Gastroesophageal sphincter (tissue), 4 donors: ENCODE data around the gene PIRT. TPM values are rescaled to one million over a fixed set of nuclear protein-coding genes. Genes with fewer than 3 reads are reported as not detected.

Experiments
- ATAC-seq: fragments of 150-250 bp; one replicate; pipeline ENCODE4 v1.9.1; 2016; ENCODE audit warnings: mild to moderate bottlenecking, moderate library complexity
- H3K27ac ChIP-seq, 4 donors: fragments of 200-600 bp; sonication (generic) in 3 of 4; 1 replicate in 3 of 4; 2 replicates in 1 of 4; pipeline ENCODE4 v1.5.1; 2016 to 2019
- H3K27me3 ChIP-seq: fragments of 200-600 bp; sonication (generic); one replicate; pipeline ENCODE4 v1.5.1; 2019
- H3K36me3 ChIP-seq, 2 donors: fragments of 200-600 bp; sonication (generic); one replicate each; pipeline ENCODE4 v1.5.1; 2019; ENCODE audit warnings: control low read depth in 1 of 2
- H3K4me1 ChIP-seq, 3 donors: fragments of 200-600 bp; sonication (generic); 1 replicate in 2 of 3; 2 replicates in 1 of 3; pipeline ENCODE4 v1.5.1; 2016 to 2019; ENCODE audit warnings: control low read depth in 2 of 3
- H3K4me3 ChIP-seq, 2 donors: fragments of 200-600 bp; sonication (generic); one replicate each; pipeline ENCODE4 v1.5.1; 2019; ENCODE audit warnings: mild to moderate bottlenecking in 1 of 2, moderate library complexity in 1 of 2
- H3K9me3 ChIP-seq, 3 donors: fragments of 200-600 bp; sonication (generic); one replicate each; pipeline ENCODE4 v1.5.1; 2017 to 2019; ENCODE audit warnings: control low read depth in 2 of 3
- CTCF ChIP-seq, 4 experiments: fragments of 200-600 bp in 2 of 4; fragments of 450-650 bp in 2 of 4; sonication (generic) in 1 of 4; IDR thresholded peaks; one replicate each; pipeline ENCODE4 v1.5.1; 2017 to 2019; ENCODE audit warnings: antibody characterized with exemption in 4 of 4, mild to moderate bottlenecking in 2 of 4, moderate library complexity in 2 of 4
- EP300 ChIP-seq: sonication (generic); formaldehyde crosslinking; IDR thresholded peaks from one replicate; pipeline ENCODE4 v1.6.1; 2017; ENCODE audit warnings: antibody characterized with exemption, mild to moderate bottlenecking
- POLR2A ChIP-seq, 2 donors: fragments of 450-650 bp; IDR thresholded peaks; one replicate each; pipeline ENCODE4 v1.6.1; 2017; ENCODE audit warnings: antibody characterized with exemption in 2 of 2, mild to moderate bottlenecking in 2 of 2, moderate library complexity in 1 of 2
- POLR2AphosphoS5 ChIP-seq: sonication (generic); formaldehyde crosslinking; IDR thresholded peaks from one replicate; pipeline ENCODE4 v1.6.1; 2017; ENCODE audit warnings: antibody characterized with exemption
- WGBS, 2 donors: methylation state at CpG; one replicate each; pipeline ENCODE4 v1.1.5; 2018; ENCODE audit warnings: low coverage in 1 of 2; 5-methylcytosine and 5-hydroxymethylcytosine counted together
- small RNA-seq, 4 donors: library from RNA; depleted of rRNA; stranded (forward); fragments of <200 nt; gene quantifications; one replicate each; pipeline ENCODE3, GENCODE V24; 2016
- total RNA-seq, 4 donors: library from RNA; depleted of rRNA; stranded (reverse); fragments of >200 nt; gene quantifications; one replicate each; pipeline ENCODE4 v1.1.0, GENCODE V29; 2016

Gene PIRT
- total RNA-seq, 4 donors from 2014 or later, result 0.19 to 2.1 (median 0.91) TPM

- TF ChIP-seq CTCF (IDR thresholded peaks at IDR 0.05) (no peak), POLR2AphosphoS5 (no peak), POLR2A (IDR thresholded peaks at IDR 0.05) (no peak), EP300 (no peak)
- ATAC-seq, result no peak
- H3K4me3 ChIP-seq, result no peak overlapping the region
- H3K27ac ChIP-seq, result no peak overlapping the region
- H3K36me3 ChIP-seq, result peaks cover 0 to 7% of the 10 kb centered on the region in 2 donors
- no peaks in the 10 kb centered on the region for H3K4me1 ChIP-seq
- no peaks in the 10 kb centered on the region for H3K27me3 ChIP-seq
- peaks cover 0 to 10% (median 0%) of the 10 kb centered on the region in 3 donors for H3K9me3 ChIP-seq
- WGBS, 2 donors, result 73 to 80% methylated on average over 5 of the region's 5 CpGs
Observed at GRCh38 chr17:10775740-10776356, 62.0 kb downstream of the PIRT start.

- 93 to 96% methylated on average over 4 of the region's 4 CpGs for WGBS, 2 donors
- TF ChIP-seq EP300, result no peak
- no peak for TF ChIP-seq CTCF (IDR thresholded peaks at IDR 0.05)
- Histone ChIP-seq H3K4me1 (no peaks in the 10 kb centered on the region), H3K27me3 (no peaks in the 10 kb centered on the region), H3K27ac (no peak overlapping the region), H3K36me3 (peaks cover 0 to 7% of the 10 kb centered on the region in 2 donors), H3K4me3 (no peak overlapping the region), H3K9me3 (peaks cover 0 to 10% (median 0%) of the 10 kb centered on the region in 3 donors)
- no peak for ATAC-seq
Observed at GRCh38 chr17:10775058-10775457, 62.8 kb downstream of the PIRT start.

- no peaks in the 10 kb centered on the region for H3K27me3 ChIP-seq
- TF ChIP-seq POLR2AphosphoS5 (no peak), EP300 (no peak), CTCF (IDR thresholded peaks at IDR 0.05) (no peak), POLR2A (IDR thresholded peaks at IDR 0.05) (no peak)
- peaks cover 0 to 18% (median 0%) of the 10 kb centered on the region in 3 donors for H3K9me3 ChIP-seq
- H3K27ac ChIP-seq, result no peak overlapping the region
- 52 to 60% methylated on average over 2 of the region's 2 CpGs for WGBS, 2 donors
- no peak overlapping the region for H3K4me3 ChIP-seq
- no peak for ATAC-seq
- H3K36me3 ChIP-seq, result peaks cover 0 to 7% of the 10 kb centered on the region in 2 donors
- no peaks in the 10 kb centered on the region for H3K4me1 ChIP-seq
Observed at GRCh38 chr17:10773391-10773790, 64.5 kb downstream of the PIRT start.

Small RNA genes within 50 kb of the gene (small RNA-seq; reads per million reads assigned to genes)
- 0 reads per million in 4 donors for gene AC015908.2
- 0 reads per million in 4 donors for gene RNU6-1065P
- 0 reads per million in 4 donors for gene TMEM238L

Other genes with a start within 250 kb of the PIRT start
- gene MYH3, start 180.8 kb downstream of the PIRT start, total RNA-seq, result 1 to 10 TPM in 3 of 4 donors, under 1 TPM in 1; 0.87 to 3.5 (median 1.7) TPM
- gene SCO1, start 140.6 kb downstream of the PIRT start, total RNA-seq, result 10 to 100 TPM; 15.4 to 29.6 (median 24.1) TPM
- gene ADPRM, start 140.5 kb downstream of the PIRT start, total RNA-seq, result 10 to 100 TPM in 2 of 4 donors, 1 to 10 TPM in 2; 8.3 to 13.2 (median 9.5) TPM
- 10 to 100 TPM in 3 of 4 donors, 1 to 10 TPM in 1; 9.4 to 18.3 (median 15.6) TPM for gene TMEM220, start 108.1 kb downstream of the PIRT start, total RNA-seq
- gene TMEM238L, start 34.0 kb downstream of the PIRT start, total RNA-seq, result not detected